Heart left ventricle (tissue), 13 donors: ENCODE results near the gene PTCRA.

Experiments
- CTCF ChIP-seq, 12 donors: fragments of 200-600 bp; sonication (generic) in 4 of 12; IDR thresholded peaks; one replicate each; pipeline versions ENCODE4 v1.5.0 to v1.8.0; 2018 to 2022; ENCODE audit warnings: antibody characterized with exemption in 12 of 12, mild to moderate bottlenecking in 5 of 12
- POLR2A ChIP-seq, 2 donors: fragments of 450-650 bp; IDR thresholded peaks; one replicate each; pipeline ENCODE4 v1.6.1; 2017; ENCODE audit warnings: antibody characterized with exemption in 2 of 2, mild to moderate bottlenecking in 2 of 2, moderate library complexity in 2 of 2
- donor health status: ischemic (EF 13 %, LVEDD 7.1; RV severe dilation, severe dysfunction).
- donor health status: DM: no; HTN: yes; CAD: no.
- donor health status: DM: no; HTN: no; CAD: no.
- donor health status: ischemic (EF 25% LVEDD 6.9; RV normal size, moderate dysfunction).
- donor health status: ischemic (EF 25% LVEDD 5.7; RV mildly dilated, moderate dysfunction).
- donor health status: ischemic (EF 35%, LVEDD 5.7; RV mildly dilated, moderate dysfunction).
- donor health status: nonischemic (EF 11% LVEDD 7.7; RV severe dilation, severe dysfunction).
- donor health status: DM: yes; HTN: yes; CAD: no.
- donor health status: PGD.
- donor health status: ischemic (EF 29% LVEDD 5.4; RV normal size, mild dysfunction).
- donor health status: nonischemic (EF 23%, LVEDD 6.1; RV moderate dilation, normal function).

GRCh38 chr6:42962096-42962495 lies 46.2 kb downstream of the PTCRA start:
- no peak for TF ChIP-seq POLR2A (IDR thresholded peaks at IDR 0.05)
- no peak for TF ChIP-seq CTCF (IDR thresholded peaks at IDR 0.05)
